Gastrocnemius medialis (tissue), 4 donors: ENCODE measurements around the gene TAS1R3.

Experiments
- POLR2A ChIP-seq, 2 donors: fragments of 450-650 bp; IDR thresholded peaks; one replicate each; pipeline ENCODE4 v1.6.1; 2017; ENCODE audit warnings: antibody characterized with exemption in 2 of 2, mild to moderate bottlenecking in 2 of 2, moderate library complexity in 2 of 2
- TF ChIP-seq, protein P1 (sequence below), 5 experiments: fragments of 450-650 bp in 3 of 5; fragments of 200-600 bp in 2 of 5; sonication (generic) in 2 of 5; IDR thresholded peaks in 4 of 5; conservative IDR thresholded peaks in 1 of 5; 1 replicate in 4 of 5; 2 replicates in 1 of 5; pipeline ENCODE4 v1.5.1; 2016 to 2019; ENCODE audit warnings: antibody characterized with exemption in 5 of 5, mild to moderate bottlenecking in 3 of 5, moderate library complexity in 3 of 5

DNA sequence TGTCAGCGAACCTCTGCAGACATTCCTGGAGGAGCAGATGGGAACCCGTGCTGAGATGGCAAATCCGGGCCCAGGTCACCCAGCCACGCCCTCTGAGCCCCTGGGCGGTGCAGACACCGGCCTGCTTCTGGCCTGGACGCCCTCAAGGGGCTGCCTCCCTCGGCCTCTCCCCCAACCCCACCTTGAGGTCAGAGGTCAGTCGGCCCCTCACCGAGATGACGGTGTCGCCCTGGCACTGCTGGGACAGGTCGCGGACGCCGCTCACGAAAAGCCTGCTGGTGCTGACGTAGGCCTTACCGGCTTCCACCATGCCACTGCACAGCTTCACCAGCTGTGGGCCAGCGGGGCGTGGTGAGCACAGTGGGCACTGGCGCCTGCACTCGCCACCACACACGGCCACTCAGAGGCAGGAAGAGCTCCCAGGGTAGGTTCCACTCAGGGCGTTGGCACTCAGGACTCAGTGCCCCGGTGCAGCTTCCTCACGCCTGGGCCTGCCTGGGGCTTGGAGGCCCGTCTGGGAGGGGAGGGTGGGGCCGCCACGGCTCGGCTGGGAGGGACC is 28.1 kb upstream of the TAS1R3 start:
- TF ChIP-seq, protein P1, sequence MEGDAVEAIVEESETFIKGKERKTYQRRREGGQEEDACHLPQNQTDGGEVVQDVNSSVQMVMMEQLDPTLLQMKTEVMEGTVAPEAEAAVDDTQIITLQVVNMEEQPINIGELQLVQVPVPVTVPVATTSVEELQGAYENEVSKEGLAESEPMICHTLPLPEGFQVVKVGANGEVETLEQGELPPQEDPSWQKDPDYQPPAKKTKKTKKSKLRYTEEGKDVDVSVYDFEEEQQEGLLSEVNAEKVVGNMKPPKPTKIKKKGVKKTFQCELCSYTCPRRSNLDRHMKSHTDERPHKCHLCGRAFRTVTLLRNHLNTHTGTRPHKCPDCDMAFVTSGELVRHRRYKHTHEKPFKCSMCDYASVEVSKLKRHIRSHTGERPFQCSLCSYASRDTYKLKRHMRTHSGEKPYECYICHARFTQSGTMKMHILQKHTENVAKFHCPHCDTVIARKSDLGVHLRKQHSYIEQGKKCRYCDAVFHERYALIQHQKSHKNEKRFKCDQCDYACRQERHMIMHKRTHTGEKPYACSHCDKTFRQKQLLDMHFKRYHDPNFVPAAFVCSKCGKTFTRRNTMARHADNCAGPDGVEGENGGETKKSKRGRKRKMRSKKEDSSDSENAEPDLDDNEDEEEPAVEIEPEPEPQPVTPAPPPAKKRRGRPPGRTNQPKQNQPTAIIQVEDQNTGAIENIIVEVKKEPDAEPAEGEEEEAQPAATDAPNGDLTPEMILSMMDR (IDR thresholded peaks at IDR 0.05 in 4 of 5, conservative IDR thresholded peaks at IDR 0.05 in 1 of 5): no peak
- TF ChIP-seq POLR2A (IDR thresholded peaks at IDR 0.05): no peak
